ENCODE measurements around the gene RNF123.
"Not testable (repeated sequence)": the region's sequence is repeated elsewhere in the genome, so short reads cannot be mapped to it uniquely, and the experiment has no call there.

RNF123 gene

DNA sequence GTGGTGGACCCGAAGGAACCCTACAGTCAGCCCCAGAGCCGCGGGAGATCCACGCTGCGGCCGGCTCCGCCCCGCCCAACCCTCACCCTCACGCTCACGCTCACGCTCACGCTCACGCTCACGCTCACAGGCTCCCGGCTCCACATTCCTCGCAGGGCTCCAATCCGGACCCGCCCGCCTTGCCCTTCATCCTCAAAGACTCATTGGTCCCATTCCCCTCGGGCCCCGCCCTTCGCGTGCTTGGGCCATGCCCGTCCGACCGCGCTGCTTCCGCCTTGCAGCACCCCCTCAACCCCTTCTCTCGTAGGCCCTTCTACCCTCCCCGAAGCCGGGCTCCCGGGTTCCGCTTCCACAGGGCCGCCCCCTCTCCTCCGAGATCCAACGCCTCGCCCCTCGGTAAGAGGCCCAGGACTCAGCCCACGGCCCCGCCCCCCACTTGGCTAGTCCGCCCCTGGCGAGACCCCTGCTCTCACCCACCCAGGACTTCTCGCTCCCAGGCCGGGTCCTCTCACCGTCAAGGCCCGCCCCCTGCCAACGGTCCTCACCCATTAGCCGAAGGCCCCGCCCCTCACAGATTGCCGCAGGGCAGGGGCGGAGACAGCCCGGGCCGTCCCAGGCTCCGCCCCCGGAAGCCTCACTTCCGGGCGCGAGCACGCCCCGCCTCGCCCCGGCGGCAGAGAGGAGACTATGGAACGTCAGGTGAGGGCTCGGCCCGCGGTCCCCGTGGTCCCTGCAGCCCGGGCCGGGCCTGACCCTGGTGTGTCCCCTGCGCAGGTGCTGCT lies 15.5 kb upstream of the RNF123 start, which contains the start of gene APEH:
Gene APEH, plus strand, starts transcription at position 637 of the 782 bp plus-strand sequence. Its CDS starts 51 bp downstream, at position 688.
- TF ChIP-seq, protein P1, sequence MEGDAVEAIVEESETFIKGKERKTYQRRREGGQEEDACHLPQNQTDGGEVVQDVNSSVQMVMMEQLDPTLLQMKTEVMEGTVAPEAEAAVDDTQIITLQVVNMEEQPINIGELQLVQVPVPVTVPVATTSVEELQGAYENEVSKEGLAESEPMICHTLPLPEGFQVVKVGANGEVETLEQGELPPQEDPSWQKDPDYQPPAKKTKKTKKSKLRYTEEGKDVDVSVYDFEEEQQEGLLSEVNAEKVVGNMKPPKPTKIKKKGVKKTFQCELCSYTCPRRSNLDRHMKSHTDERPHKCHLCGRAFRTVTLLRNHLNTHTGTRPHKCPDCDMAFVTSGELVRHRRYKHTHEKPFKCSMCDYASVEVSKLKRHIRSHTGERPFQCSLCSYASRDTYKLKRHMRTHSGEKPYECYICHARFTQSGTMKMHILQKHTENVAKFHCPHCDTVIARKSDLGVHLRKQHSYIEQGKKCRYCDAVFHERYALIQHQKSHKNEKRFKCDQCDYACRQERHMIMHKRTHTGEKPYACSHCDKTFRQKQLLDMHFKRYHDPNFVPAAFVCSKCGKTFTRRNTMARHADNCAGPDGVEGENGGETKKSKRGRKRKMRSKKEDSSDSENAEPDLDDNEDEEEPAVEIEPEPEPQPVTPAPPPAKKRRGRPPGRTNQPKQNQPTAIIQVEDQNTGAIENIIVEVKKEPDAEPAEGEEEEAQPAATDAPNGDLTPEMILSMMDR (conservative IDR thresholded peaks at IDR 0.05) = no peak
- peak within 1 kb of the TSS; percentile 97 for H3K27ac ChIP-seq

- TF ChIP-seq, protein P1 (conservative IDR thresholded peaks at IDR 0.05) = no peak
- H3K27ac ChIP-seq = peak overlapping the region; percentile 97
Observed at GRCh38 chr3:49674497-49674983, 14.8 kb upstream of the RNF123 start.

- TF ChIP-seq, protein P1 (conservative IDR thresholded peaks at IDR 0.05) = no peak
- peak overlapping the region; percentile 97; the same call in 1 of the 2 replicates for H3K27ac ChIP-seq
Observed at GRCh38 chr3:49675912-49676311, 13.4 kb upstream of the RNF123 start.

GRCh38 chr3:49680493-49681231 lies 8.7 kb upstream of the RNF123 start:
- H3K27ac ChIP-seq = no peak overlapping the region
- TF ChIP-seq, protein P1 (conservative IDR thresholded peaks at IDR 0.05) = no peak

- no peak overlapping the region for H3K27ac ChIP-seq
- TF ChIP-seq, protein P1 (conservative IDR thresholded peaks at IDR 0.05) = no peak
Observed at GRCh38 chr3:49681232-49681522, 8.2 kb upstream of the RNF123 start.

- no peak overlapping the region for H3K27ac ChIP-seq
- TF ChIP-seq, protein P1 (conservative IDR thresholded peaks at IDR 0.05) = no peak
Observed at GRCh38 chr3:49681543-49681942, 7.8 kb upstream of the RNF123 start.

DNA sequence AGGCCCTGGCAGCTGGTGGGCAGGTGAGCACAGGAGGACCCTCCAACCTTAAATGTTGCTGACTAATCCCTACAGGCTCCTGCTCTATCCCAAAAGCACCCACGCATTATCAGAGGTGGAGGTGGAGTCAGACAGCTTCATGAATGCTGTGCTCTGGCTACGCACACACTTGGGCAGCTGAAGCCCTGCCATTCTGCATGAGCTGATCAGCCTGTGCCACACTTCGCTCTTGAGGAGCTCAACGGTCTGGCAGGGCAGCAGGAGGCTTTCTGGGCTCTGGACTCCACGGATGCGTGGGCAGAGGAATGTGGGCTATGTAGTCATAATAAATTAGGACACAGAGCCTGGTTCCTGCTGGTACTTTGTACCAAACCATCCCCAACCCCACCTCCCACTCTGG lies 6.2 kb upstream of the RNF123 start:
- H3K27ac ChIP-seq = no peak overlapping the region
- TF ChIP-seq, protein P1 (conservative IDR thresholded peaks at IDR 0.05) = no peak

GRCh38 chr3:49684453-49684852 lies 4.9 kb upstream of the RNF123 start:
- not testable (repeated sequence) for H3K27ac ChIP-seq

DNA sequence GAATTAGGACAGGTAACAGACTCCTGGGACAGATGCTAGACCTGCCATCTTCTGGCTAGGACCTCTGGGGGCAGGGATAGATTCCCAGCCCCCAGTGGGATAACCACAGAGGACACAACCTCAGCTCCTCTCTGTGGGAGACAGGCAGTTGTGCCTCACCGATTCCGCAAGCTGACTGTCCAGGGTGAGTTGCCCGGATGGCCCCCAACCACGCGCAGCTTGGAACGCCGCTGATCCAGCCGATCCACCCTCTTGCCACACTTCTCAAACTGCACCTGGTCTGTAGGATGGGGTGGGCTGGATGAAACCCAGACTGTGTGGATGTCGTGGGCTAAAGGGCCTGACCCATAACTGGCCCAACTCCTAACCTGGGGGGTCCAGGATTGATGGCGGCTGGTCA lies 4.3 kb upstream of the RNF123 start:
- not testable (repeated sequence) for H3K27ac ChIP-seq

GRCh38 chr3:49685846-49686245 lies 3.5 kb upstream of the RNF123 start:
- H3K27ac ChIP-seq = not testable (repeated sequence)

- not testable (repeated sequence) for H3K27ac ChIP-seq
Observed at GRCh38 chr3:49686346-49686745, 3.0 kb upstream of the RNF123 start.

All from VCaP (cell line).